Measurements from ENCODE around the gene CCSER1.

The CCSER1 gene

DNA sequence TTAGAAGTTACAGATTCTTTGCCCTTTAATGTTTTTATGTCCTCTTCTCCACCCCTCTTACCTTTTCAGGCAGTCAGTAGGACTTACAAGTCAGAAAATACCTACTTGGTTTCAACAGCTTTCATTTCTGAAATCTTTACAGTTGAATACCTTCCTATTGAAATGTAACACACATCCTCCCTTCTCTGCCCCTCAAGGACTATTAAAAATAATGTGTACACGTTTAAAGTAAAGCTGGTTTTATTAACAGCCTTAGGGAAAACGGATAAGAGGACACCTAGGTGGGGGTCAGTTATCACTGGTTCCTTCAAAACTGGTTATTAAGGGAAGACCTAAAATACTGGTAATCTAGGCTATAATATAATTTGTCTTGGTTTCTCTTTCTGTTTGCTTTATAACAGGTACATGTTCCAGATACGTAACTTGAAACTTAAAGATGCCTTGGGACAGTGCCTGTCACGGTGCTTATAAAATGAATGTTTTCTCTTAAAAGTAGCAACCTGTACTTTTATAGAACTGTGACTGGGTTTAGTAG is 1.8 kb downstream of the CCSER1 start:
- no peak for DNase-seq (ENCODE audit: low read depth, low spot score)

DNA sequence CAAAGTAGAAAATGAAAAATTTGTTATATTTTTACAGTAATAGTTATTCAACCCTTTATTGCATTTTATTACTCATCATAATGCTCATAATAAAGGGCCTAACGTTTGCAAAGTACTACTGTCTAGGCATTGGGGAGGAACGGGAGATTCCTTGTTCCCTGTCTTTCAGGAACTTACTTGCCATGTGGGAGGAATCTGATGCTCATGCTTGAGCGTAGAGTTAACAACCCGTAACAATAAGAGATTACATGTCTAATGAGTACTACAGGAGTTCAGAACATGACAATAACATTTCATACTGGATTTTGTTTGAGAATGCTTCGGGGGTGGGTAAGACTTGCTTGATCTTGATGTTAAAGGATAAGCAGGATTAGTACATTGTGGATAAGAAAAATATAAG is 2.9 kb downstream of the CCSER1 start:
- no peak for DNase-seq (ENCODE audit: low read depth, low spot score)

DNA sequence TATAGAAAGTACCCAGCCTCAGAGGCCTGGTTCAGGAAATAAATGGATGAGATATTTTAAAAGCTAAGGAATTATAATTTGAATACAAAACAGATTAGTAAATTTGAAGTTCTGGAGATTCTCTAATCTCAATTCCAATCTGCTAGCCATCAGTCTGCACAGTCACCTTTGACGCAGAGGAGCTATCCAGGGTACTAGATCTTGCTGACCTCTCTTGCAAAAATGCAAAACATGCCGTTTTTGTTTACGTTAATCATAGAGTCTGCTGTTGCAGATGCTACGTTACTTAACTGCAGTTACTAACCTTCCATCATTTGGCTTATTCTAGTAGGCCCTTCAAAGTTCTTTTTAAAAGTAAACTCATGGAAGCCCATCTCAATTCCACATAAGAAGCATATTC is 10.4 kb downstream of the CCSER1 start:
- DNase-seq (ENCODE audit: low read depth, low spot score) = no peak

DNA sequence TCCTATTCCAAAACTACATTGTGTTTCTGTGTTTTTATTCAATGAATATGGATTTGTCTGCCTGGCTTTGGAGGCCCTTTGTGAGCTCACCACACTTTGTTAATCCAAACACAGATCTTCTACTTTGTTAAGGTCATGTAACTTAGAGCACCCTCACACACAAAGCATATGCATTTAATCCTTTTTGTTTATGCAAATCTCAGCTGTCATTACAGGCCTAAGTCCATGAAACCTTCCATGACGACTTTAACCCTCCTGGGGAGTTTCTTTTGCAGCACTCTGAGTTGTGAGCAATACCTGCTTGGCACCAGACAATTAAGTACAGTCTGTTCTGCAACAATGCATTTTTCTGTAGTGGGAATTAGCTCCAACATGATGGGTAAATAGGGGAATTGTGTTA is 14.9 kb downstream of the CCSER1 start:
- no peak for DNase-seq (ENCODE audit: low read depth, low spot score)

DNA sequence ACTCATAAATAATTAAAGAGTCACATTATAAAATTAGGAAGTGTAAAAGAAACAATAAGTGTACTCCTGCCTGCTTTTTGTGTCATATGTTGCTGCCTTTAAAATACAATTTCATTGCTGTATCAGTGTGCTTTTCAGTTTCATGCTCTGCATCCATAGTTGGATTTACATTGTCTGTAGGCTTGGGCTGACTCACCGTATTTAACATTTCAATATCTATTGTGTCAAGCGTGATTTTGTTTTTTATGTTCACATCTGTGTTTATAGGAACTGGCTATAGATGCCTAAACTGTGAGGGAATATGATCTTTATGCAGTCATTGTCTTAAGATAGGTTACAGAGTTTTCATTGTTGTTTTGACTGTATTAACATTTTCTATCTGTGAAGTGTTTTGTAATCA is 18.1 kb downstream of the CCSER1 start:
- DNase-seq (ENCODE audit: low read depth, low spot score) = no peak

DNA sequence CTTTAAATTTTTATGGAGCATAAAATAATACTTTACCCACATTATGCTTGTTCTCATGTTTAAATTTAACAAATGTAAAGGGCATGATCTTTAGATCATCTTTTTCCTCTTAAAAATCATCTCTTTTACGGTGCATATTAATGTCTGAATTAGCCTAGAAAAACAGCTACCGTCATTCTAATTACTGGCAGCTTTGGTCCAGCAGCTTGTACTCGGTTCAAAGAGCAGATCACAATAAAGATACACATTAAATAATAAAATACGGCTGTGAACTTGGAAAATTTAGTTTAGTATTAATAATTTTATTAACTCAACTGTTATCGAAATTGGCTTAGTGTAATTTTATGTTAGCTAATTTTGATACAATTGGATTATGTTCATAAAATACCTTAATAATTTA is 19.1 kb downstream of the CCSER1 start:
- DNase-seq (ENCODE audit: low read depth, low spot score) = no peak

DNA sequence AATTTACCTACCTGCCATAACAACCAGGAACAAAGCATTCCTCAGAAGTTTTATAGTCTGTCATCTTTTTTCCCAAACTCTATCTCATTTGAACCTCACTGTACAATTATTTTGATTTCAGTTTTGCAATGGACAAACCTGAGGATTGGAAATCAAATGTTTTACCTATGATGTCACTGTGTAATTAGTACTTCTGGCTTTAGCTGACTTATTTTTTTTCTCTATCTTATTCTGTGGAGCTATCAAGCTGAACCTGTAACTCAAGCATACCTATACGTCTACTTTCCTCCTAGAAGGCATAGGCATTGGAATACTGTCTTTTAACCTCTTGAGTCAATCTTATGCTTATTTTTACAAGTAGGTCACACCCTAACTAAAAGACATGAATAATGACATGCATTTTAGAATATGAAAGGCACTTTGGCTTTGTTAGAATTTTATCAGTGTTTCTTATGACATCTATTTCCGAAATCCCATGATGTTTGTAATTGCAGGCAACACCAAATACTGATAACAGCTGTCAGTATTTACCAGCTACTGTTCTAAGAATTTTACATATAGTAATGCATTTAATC is 21.5 kb downstream of the CCSER1 start:
- no peak for DNase-seq (ENCODE audit: low read depth, low spot score)

DNA sequence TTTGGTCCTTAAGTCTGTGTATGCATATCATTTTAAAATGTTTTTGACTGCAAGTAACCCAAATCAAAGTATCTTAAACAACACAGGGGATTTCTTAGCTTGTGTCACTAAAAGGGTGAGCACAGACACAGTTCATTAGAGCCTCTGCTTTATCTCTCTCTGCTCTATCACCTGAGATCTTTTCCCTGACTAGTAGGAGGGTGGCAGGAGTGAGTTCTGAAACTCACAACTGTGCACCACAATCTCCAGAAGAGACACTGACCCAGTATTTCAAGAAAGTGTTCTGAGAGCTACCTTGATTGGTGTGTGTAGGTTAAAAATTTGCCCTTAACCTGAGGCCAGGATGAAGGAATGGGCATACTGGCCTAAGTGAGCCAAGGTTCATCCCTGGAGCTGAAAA is 24.8 kb downstream of the CCSER1 start:
- no peak for DNase-seq (ENCODE audit: low read depth, low spot score)

DNA sequence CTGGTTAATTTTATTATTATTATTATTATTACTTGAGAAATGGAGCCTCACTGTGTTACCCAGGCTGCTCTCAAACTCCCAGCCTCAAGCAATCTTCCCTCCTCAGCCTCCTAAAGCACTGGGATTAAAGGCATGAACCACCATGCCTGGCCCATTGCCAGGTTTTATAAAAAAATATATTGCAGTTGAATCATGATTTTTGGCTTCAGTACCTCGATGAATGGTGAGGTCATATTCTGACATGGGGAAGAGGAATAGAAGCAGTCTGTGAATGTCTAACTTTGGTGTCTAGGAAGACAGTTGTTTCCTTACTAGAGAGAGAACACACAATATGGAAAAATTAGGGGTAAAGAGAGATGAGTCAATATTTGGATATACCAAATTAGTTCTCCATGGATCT is 32.0 kb downstream of the CCSER1 start:
- no peak for DNase-seq (ENCODE audit: low read depth, low spot score)

DNA sequence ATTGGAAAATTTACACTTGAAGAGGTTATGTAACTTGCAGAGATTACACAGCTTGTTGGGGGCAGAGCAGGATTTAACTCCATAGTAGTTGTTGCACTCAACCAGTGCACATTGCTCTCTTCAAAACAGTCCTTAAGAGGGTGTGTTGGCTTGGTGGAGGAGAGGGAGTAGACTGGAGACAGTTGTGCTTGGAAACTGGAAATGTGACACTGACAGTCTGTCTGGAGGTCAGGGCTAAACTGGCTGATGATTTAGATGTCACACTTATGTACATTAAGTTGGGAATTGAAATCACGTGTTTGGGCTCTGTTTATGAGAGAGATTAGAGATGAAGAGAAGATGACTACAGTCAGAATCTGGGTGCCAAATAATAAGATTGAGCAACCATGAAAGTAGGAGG is 32.9 kb downstream of the CCSER1 start:
- DNase-seq (ENCODE audit: low read depth, low spot score) = no peak

DNA sequence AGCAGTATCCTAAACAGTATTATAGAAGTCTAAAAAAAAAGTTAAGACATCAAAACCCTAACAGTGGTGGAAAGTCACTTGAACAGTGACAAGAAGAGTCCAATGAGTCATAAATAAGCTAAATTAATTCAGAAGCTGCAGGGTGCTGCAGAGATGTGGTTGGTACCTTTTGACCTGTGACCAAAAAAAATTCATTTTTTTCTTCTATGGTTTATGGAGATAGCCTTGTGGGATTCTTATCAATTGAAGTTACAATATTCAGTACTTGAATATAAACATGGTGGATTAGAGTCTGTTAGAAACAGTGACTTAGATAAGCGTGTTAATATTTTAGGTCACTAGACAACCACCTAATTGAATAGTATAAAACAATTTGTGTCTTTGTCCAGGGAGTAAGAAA is 35.4 kb downstream of the CCSER1 start:
- no peak for DNase-seq (ENCODE audit: low read depth, low spot score)

DNA sequence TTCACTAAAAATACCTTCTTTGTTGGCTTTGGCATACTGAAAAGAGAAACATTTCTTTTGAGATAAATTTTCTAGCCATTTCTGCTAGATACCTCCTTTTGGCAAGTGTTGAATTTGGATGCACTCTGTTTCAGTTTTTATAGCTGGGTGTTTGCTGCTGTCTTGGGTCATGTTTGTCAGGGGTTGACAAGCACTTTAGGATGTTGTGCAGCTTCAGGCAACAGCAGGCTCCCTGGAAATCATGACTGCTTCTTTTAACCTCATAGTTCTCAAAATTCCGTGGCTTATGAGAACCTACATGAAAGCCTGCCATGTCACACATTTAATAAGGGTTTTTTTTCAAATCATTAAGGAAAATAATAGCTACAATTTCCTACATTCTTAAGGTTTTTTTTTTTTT is 36.7 kb downstream of the CCSER1 start:
- DNase-seq (ENCODE audit: low read depth, low spot score) = no peak

DNA sequence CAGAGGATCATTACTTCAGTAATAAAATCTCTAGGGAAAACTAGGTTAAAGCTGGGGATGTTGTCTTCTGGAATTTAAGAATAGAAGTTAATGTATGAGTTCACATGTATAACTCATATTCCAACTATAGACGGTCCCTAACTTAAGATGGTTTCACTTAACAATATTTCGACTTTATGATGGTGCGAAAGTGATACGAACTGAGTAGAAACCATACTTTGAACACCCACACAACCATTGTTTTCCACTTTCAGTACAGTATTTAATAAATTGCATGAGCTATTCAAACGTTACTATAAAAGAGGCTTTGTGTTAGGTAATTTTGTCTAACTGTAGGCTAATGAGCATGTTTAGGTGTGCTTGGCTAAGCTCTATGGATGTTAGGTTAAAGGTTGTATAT is 38.7 kb downstream of the CCSER1 start:
- no peak for DNase-seq (ENCODE audit: low read depth, low spot score)

DNA sequence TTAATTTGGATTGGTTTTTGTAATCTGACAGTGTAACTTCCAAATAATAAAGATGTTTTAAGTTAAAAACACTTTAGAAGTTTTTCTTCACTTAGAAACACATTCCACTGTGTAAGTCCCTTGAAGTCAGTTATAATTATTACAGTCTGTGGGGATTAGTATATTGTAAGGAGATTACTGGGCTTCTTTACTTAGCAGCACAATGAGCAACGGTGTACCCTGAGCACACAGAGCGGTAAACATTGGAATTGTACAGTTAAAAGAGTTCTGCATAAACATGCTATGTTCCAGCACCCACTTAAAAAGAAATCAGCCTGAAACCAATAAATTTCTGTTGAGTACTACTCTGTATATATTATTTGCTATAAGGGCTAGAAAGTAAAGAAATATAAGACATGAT is 44.3 kb downstream of the CCSER1 start:
- no peak for DNase-seq (ENCODE audit: low read depth, low spot score)

DNA sequence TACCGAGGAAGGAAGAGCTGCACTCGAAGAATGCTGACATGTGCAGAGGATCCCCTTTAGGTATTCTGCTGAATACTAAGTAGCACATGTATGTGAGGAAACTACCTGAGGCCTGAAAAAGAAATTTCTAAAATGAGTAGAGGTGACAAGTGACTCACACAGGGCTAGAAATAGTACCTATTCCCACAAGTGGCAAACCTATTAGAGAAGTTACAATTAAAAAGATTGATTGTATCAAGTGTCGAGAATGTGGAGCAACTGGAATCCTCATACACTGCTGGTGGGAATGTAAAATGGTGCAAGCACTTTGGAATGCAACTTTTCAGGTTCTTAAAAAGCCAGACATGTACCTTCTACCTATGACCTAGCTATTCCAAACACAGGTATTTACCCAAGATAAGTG is 47.4 kb downstream of the CCSER1 start:
- DNase-seq (ENCODE audit: low read depth, low spot score) = no peak

DNA sequence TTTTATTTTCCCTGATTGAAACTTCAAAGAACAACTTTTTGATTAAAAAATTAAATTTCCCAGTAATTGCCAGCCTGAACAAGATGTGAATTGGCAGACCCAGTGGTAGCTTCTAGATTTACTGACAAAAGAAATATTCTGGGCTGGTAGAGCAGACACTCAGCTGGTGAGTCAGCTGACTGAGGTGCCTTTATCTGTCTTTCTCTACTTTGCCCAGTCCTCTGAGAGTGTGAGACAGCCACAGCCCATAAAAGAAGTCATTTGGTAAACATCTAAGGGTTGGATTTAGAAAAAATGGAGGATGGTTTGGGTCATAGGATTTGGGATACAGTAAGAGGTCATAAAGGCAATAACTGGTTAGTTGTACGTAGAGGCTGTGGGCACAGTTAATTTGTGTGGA is 54.5 kb downstream of the CCSER1 start:
- no peak for DNase-seq (ENCODE audit: low read depth, low spot score)

DNA sequence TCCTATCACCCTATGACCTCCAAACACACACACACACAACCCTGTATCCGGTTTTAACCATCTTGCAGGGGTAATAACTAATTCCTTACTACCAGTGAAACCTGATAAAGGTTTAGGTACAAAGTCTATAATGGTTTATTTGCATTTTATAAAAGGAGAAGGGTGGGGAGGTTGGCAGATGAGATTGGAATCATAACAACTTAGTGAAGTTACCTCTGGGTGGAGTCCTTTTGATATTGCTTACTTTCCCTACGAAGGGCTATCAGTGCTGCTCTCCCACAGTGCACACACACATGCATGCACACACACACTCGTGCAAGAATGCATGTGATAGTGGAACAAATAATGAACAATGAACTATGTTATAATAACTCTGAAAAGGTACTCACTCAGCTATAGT is 56.1 kb downstream of the CCSER1 start:
- no peak for DNase-seq (ENCODE audit: low read depth, low spot score)

DNA sequence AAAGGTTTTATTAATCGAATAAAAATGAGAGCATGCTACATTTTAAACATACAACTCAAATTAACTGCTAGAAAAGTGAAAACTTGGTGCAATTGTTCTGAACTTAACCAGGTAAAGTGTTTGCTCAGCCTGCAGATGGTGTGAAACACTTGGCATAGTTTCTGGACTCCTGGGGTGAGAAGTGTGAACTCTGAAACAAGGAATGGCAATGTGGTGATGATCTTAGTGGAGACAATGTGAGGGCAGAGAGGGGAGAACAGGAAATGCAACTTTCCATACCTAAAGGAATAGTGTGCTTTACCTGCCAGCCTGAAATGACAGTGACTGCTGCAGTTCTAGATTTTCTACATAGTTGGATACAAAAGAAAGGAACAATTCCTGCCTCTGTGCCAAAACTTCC is 57.4 kb downstream of the CCSER1 start:
- no peak for DNase-seq (ENCODE audit: low read depth, low spot score)

DNA sequence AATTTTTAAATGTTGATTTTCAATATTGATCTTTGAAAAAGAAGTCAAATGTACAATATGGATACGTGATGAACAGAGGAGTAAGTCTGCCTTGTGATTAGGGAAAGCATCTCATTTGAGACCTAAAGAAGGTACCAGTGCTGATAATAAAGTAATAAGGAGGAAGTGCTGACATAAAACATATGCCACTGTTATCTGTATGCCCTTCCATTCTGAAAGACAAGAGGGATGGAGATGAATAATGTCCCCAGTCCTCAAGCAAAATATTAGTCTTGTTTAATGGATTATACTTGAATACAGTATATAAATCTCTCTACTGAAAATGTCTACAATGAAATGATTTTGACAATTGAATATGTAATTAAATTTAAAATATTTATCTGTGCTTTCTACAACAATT is 58.2 kb downstream of the CCSER1 start:
- DNase-seq (ENCODE audit: low read depth, low spot score) = no peak

DNA sequence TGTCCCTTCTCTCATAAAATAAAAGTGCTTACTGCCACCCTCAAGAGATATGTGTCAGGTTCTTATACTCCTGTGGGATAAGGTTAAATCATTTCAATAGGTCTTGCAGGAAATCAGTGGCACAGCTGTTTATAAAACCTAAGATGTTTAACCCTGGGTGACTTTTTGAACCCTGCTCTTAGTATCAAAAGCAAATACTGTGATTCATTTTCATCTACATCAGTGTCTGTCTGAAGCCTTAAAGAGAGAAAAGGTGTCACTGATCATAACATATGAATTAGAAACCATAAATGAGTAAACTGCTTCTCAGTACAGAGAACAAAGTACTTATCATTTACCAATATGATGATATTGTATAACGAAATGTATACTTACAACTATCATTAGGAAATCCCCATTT is 59.0 kb downstream of the CCSER1 start:
- no peak for DNase-seq (ENCODE audit: low read depth, low spot score)

DNA sequence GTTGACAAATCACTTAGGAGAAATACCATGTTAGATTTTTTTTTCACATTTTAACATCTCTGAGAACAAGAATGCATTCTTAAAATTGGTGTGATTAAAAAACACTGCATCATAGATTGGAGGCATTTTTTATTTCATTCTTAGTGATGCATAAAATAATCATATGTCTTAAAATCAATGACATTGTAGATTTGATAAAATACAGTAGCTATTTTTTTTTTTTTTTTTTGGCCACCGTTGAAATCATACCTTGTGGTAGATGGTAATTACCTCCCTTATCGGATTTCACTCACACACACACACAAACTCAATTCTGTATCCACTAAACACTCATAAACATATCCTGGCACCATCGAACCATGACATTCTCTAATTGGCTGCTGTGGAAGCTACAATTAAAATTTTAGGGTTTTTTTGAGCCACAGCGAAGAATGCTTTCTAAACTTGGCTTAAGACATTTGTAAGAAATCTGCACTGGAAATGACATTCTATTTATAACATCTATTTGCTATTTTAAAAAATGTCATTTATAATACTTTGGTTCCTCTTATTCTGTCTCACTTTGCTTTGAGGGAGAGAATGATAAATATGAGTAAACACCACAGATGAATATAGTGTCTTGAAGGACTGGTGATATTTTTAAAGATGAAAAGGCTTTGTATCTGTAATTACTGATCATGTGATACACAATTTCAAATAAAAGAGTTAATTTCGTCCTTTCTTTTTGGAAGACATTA is 60.1 kb downstream of the CCSER1 start:
- no peak for DNase-seq (ENCODE audit: low read depth, low spot score)

DNA sequence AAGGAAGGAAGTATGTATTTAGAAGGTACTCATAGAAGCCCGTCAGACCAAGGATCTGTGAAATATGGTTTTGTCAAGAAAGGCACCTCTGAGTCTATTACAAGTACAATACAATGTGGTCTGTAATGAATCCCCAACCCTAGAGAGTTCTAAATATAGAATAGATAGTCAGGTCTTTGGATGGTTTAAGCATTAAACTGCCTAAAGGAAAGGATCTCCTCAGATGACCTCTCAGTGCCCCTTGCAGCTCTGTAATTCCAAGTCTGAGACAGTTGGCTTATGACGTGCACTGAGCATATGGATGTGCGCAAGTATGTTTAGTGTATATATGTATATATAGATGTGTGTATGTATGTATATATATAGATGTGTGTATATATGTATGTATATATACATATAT is 62.0 kb downstream of the CCSER1 start:
- no peak for DNase-seq (ENCODE audit: low read depth, low spot score)

DNA sequence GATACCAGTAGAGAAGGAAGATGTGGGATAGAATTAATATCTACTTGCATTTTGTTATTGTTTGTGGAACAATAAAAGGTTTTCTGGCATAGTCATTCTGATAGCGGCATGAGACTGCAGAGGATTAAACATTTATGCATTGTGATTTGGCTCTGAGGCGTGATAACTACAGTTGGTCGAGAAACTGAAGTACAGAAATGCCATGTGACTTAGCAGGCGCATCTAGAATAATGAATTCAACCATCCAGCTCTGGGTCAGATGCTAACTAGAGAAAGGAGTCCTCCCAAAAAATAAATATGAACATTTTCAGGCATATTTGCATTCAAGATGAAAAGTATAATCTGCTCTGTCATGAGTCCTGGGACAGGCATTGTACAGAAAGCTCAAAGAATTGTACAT is 62.8 kb downstream of the CCSER1 start:
- no peak for DNase-seq (ENCODE audit: low read depth, low spot score)

DNA sequence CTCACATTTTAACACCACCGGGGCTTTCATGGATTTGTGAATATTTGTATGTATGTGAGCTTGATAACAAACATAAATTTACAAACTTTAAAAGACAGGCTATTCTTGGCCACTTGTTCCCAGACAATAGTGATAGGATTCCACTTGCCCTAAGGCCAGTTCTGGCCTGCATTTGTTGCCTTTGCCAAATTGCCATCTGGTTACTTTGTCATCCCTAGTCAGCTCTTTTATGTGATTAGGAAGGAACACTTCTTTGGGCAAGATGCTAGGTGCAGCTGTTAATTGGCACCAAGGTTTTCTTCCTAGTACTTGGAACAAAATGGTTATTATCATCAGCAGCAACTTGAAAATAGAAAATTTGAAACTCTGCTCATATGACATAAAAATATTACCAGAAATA is 63.3 kb downstream of the CCSER1 start:
- DNase-seq (ENCODE audit: low read depth, low spot score) = no peak

Measured in smooth muscle cell of the brain vasculature (primary cell).